Large intestine (tissue), 3 donors: ENCODE data around the gene FAM153A. TPM values are rescaled to one million over a fixed set of nuclear protein-coding genes. Genes with fewer than 3 reads are reported as not detected.
"Not testable (repeated sequence)": the region's sequence is repeated elsewhere in the genome, so short reads cannot be mapped to it uniquely, and the experiment has no call there.

Experiments
- DNase-seq, 2 donors: peaks; one replicate each; pipeline versions ENCODE4 v3.0.0 to v3.0.0-alpha.2; 2013
- H3K27ac ChIP-seq: one replicate; pipeline ENCODE4 v1.5.1; 2013; ENCODE audit warnings: low read length
- H3K27me3 ChIP-seq: 2 replicates; pipeline ENCODE4 v1.6.1; 2013; ENCODE audit warnings: low read length; ENCODE audit not compliant: control insufficient read depth, insufficient read depth
- H3K36me3 ChIP-seq: 2 replicates; pipeline ENCODE4 v1.6.1; 2013; ENCODE audit warnings: low read length; ENCODE audit not compliant: control insufficient read depth, insufficient read depth
- H3K4me1 ChIP-seq: one replicate; pipeline ENCODE4 v1.6.1; 2013; ENCODE audit warnings: low read length; ENCODE audit not compliant: control insufficient read depth, insufficient read depth
- H3K4me3 ChIP-seq: one replicate; pipeline ENCODE4 v1.5.1; 2013; ENCODE audit warnings: low read length
- H3K9me3 ChIP-seq: one replicate; pipeline ENCODE4 v1.6.1; 2013; ENCODE audit warnings: mild to moderate bottlenecking, low read depth, low read length, moderate library complexity; ENCODE audit not compliant: control insufficient read depth
- WGBS: methylation state at CpG from one replicate; pipeline ENCODE4 v1.1.5; 2013; ENCODE audit warnings: low lambda C conversion rate; ENCODE audit not compliant: insufficient coverage; 5-methylcytosine and 5-hydroxymethylcytosine counted together
- polyA plus RNA-seq: library from polyadenylated mRNA; unstranded; fragments of 120-200 nt; gene quantifications from one replicate; pipeline ENCODE4 v1.2.1, GENCODE V29; 2013

The FAM153A gene
- polyA plus RNA-seq, 1 donor: 0.58 TPM

GRCh38 chr5:177807265-177807664 lies 24.6 kb upstream of the FAM153A start:
- not testable (repeated sequence) for H3K4me3 ChIP-seq, H3K9me3 ChIP-seq, DNase-seq, H3K36me3 ChIP-seq, H3K27me3 ChIP-seq, H3K4me1 ChIP-seq, H3K27ac ChIP-seq
- no CpG with 5 or more reads among the region's 18 CpGs for WGBS

DNA sequence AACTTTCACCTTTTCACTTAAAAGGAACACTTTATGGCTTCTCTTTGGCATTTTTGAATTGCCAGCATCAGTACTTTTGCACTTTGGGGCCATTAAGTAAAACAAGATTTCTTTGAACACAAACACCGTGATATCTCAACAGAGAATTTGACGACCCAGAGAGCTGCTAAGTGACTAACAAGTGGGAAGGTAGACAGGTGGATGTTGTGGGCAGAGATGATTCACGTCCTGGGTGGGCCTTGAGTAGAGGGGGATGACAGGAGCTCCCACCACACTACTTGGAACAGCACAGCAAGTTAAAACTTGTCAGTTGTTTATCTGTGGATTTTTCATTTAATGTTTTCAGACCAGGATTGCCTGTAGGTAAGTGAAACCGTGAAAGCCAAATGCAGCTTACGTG lies 18.7 kb upstream of the FAM153A start:
- not testable (repeated sequence) for H3K4me3 ChIP-seq, H3K9me3 ChIP-seq, H3K4me1 ChIP-seq, H3K36me3 ChIP-seq, DNase-seq, H3K27ac ChIP-seq, H3K27me3 ChIP-seq
- no CpG with 5 or more reads among the region's 5 CpGs for WGBS

GRCh38 chr5:177798237-177798840 lies 15.6 kb upstream of the FAM153A start:
- not testable (repeated sequence) for H3K9me3 ChIP-seq, H3K36me3 ChIP-seq, H3K27ac ChIP-seq, DNase-seq, H3K27me3 ChIP-seq, H3K4me1 ChIP-seq, H3K4me3 ChIP-seq
- WGBS: no CpG with 5 or more reads among the region's 19 CpGs

DNA sequence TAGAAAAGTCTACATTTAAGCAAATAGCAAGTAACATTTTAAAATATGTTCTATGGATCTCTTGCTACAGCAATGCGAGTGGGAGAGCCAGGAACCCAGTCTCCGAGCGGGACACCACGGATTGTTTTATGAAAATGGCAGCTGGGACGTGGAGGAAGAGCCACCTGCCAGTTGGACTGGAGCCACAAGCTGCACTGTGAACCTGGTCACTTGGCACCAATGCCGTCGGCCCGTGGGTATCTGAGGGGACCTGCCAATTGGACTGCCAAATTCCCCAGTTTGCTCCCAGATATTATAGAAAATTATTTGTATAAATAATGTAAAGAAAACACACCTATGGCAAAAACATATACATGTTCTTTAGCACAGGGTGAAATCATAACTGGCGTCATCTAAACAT lies 10.6 kb upstream of the FAM153A start:
- not testable (repeated sequence) for H3K27ac ChIP-seq, H3K4me3 ChIP-seq, H3K4me1 ChIP-seq, H3K9me3 ChIP-seq, H3K27me3 ChIP-seq, H3K36me3 ChIP-seq, DNase-seq
- WGBS: no CpG with 5 or more reads among the region's 9 CpGs

DNA sequence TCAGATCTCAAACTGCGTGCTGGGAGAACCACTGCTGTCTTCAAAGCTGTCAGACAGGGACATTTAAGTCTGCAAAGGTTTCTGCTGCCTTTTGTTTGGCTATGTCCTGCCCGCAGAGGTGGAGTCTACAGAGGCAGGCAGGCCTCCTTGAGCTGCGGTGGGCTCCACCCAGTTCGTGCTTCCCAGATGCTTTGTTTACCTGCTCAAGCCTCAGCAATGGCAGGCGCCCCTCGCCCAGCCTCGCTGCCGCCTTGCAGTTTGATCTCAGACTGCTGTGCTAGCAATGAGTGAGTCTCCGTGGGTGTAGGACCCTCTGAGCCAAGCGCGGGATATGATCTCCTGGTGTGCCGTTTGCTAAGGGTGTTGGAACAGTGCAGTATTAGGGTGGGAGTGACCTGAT lies 8.9 kb upstream of the FAM153A start:
- not testable (repeated sequence) for H3K36me3 ChIP-seq, H3K4me3 ChIP-seq, DNase-seq, H3K27me3 ChIP-seq, H3K9me3 ChIP-seq, H3K27ac ChIP-seq, H3K4me1 ChIP-seq
- no CpG with 5 or more reads among the region's 12 CpGs for WGBS

GRCh38 chr5:177782169-177782568 lies 530 bp downstream of the FAM153A start:
- not testable (repeated sequence) for H3K4me3 ChIP-seq, H3K9me3 ChIP-seq, H3K36me3 ChIP-seq, H3K27me3 ChIP-seq, DNase-seq, H3K27ac ChIP-seq, H3K4me1 ChIP-seq
- WGBS: no CpG with 5 or more reads among the region's 23 CpGs

GRCh38 chr5:177771206-177771605 lies 11.5 kb downstream of the FAM153A start:
- not testable (repeated sequence) for H3K36me3 ChIP-seq, H3K4me1 ChIP-seq, DNase-seq, H3K9me3 ChIP-seq, H3K27ac ChIP-seq, H3K27me3 ChIP-seq, H3K4me3 ChIP-seq
- no CpG with 5 or more reads among the region's 3 CpGs for WGBS

DNA sequence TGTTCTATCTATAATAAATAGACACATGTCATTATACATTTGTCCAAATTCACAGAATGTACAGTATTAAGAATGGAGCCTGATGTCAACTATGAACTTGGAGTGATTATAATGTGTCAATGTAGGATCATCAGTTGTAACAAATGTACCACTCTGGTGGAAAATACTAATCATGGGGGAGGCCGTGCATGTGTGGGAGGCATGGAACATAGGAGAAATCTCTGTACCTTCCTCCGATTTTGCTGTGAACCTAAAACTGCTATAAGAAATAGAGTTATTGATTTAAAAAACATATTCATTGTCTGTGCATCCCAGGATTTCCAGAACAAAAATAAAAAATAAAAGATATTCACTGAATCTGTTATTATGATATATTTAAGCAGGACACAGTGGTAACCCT lies 12.1 kb downstream of the FAM153A start:
- WGBS: no CpG with 5 or more reads among the region's 2 CpGs
- not testable (repeated sequence) for H3K4me3 ChIP-seq, DNase-seq, H3K4me1 ChIP-seq, H3K27ac ChIP-seq, H3K9me3 ChIP-seq, H3K36me3 ChIP-seq, H3K27me3 ChIP-seq

- not testable (repeated sequence) for H3K4me1 ChIP-seq, H3K27me3 ChIP-seq, H3K9me3 ChIP-seq, H3K4me3 ChIP-seq, DNase-seq, H3K36me3 ChIP-seq, H3K27ac ChIP-seq
- WGBS: no CpG with 5 or more reads among the region's 15 CpGs
Observed at GRCh38 chr5:177763737-177764508, 18.8 kb downstream of the FAM153A start.

- not testable (repeated sequence) for H3K9me3 ChIP-seq, H3K27me3 ChIP-seq, H3K27ac ChIP-seq, DNase-seq, H3K4me3 ChIP-seq, H3K36me3 ChIP-seq, H3K4me1 ChIP-seq
- WGBS: no CpG with 5 or more reads among the region's 8 CpGs
Observed at GRCh38 chr5:177760954-177761353, 21.7 kb downstream of the FAM153A start.

- H3K36me3 ChIP-seq, H3K4me3 ChIP-seq, H3K9me3 ChIP-seq, H3K27ac ChIP-seq, DNase-seq, H3K4me1 ChIP-seq, H3K27me3 ChIP-seq: not testable (repeated sequence)
- WGBS: no CpG with 5 or more reads among the region's 2 CpGs
Observed at GRCh38 chr5:177747354-177747753, 35.3 kb downstream of the FAM153A start.
